ENCODE results near the gene UNC5C.
"Not testable (repeated sequence)": the region's sequence is repeated elsewhere in the genome, so short reads cannot be mapped to it uniquely, and the experiment has no call there.

DNA sequence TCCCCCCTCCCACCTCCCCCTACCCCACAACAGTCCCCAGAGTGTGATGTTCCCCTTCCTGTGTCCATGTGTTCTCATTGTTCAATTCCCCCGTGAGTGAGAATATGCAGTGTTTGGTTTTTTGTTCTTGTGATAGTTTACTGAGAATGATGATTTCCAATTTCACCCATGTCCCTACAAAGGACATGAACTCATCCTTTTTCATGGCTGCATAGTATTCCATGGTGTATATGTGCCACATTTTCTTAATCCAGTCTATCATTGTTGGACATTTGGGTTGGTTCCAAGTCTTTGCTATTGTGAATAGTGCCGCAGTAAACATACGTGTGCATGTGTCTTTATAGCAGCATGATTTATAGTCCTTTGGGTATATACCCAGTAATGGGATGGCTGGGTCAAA, 377.4 kb downstream of the UNC5C start:
- not testable (repeated sequence) for TF ChIP-seq FOXM1 (IDR thresholded peaks at IDR 0.05; ENCODE audit: borderline replicate concordance); ZNF384 (IDR thresholded peaks at IDR 0.05); ELF4 (IDR thresholded peaks at IDR 0.05); ARNT (IDR thresholded peaks at IDR 0.05); BHLHE40 (IDR thresholded peaks at IDR 0.05; ENCODE audit: borderline replicate concordance); SUZ12 (IDR thresholded peaks at IDR 0.05); HDGF (IDR thresholded peaks at IDR 0.05; ENCODE audit: borderline replicate concordance); FOXK2 (IDR thresholded peaks at IDR 0.05); TARDBP (IDR thresholded peaks at IDR 0.05); FOXA1 (IDR thresholded peaks at IDR 0.05)
- TF ChIP-seq, protein P1, sequence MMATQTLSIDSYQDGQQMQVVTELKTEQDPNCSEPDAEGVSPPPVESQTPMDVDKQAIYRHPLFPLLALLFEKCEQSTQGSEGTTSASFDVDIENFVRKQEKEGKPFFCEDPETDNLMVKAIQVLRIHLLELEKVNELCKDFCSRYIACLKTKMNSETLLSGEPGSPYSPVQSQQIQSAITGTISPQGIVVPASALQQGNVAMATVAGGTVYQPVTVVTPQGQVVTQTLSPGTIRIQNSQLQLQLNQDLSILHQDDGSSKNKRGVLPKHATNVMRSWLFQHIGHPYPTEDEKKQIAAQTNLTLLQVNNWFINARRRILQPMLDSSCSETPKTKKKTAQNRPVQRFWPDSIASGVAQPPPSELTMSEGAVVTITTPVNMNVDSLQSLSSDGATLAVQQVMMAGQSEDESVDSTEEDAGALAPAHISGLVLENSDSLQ (IDR thresholded peaks at IDR 0.05): not testable (repeated sequence)

Data from HEK293T (cell line).